ENCODE measurements around the gene APOOL.

- TF ChIP-seq CTCF (IDR thresholded peaks at IDR 0.05) (no peak), ZFX (IDR thresholded peaks at IDR 0.05; ENCODE audit: borderline replicate concordance) (no peak)
These were observed 14.0 kb downstream of the APOOL start for GRCh38 chrX:85017721-85018120.

Measured in 22Rv1 (cell line).